ENCODE data around the gene PAH. TPM values are rescaled to one million over a fixed set of nuclear protein-coding genes. Genes with fewer than 3 reads are reported as not detected.

Gene PAH
- polyA plus RNA-seq, 3 donors, result not detected

GRCh38 chr12:102933168-102933567 is 16.1 kb upstream of the PAH start:
- Histone ChIP-seq H3K79me2 (ENCODE audit: insufficient read depth, low read length) (no peaks in the 10 kb centered on the region), H3K4me1 (ENCODE audit: control insufficient read depth in 1 of 2, insufficient read depth in 2 of 2, low read length in 2 of 2) (no peaks in the 10 kb centered on the region), H3K4me2 (replicated peaks; ENCODE audit: extremely low read depth, low read length, poor library complexity, severe bottlenecking) (no peak overlapping the region), H3K36me3 (replicated peaks in 1 of 2; ENCODE audit: control insufficient read depth in 1 of 2, insufficient read depth in 2 of 2, low read length in 2 of 2) (no peaks in the 10 kb centered on the region), H3K4me3 (replicated peaks in 1 of 3; ENCODE audit: low read depth in 2 of 3, low read length in 3 of 3) (no peak overlapping the region), H3K27me3 (ENCODE audit: control insufficient read depth in 2 of 2, insufficient read depth in 2 of 2, low read length in 2 of 2) (no peaks in the 10 kb centered on the region), H2AFZ (ENCODE audit: insufficient read depth, low read depth, low read length, poor library complexity, severe bottlenecking) (no peak overlapping the region), H4K20me1 (ENCODE audit: insufficient read depth, low read length) (no peaks in the 10 kb centered on the region), H3K9me3 (replicated peaks in 1 of 2; ENCODE audit: control insufficient read depth in 1 of 2, insufficient read depth in 1 of 2, low read length in 2 of 2) (no peaks in the 10 kb centered on the region), H3K27ac (ENCODE audit: low read depth in 1 of 2, low read length in 2 of 2) (no peak overlapping the region), H3K9ac (ENCODE audit: insufficient read depth, low read length, poor library complexity, severe bottlenecking) (no peak overlapping the region)
- H3K36me3 Mint-ChIP-seq, result no peaks in the 10 kb centered on the region
- no peak for TF ChIP-seq CTCF (IDR thresholded peaks at IDR 0.05)
- no peaks in the 10 kb centered on the region for H3K4me1 Mint-ChIP-seq
- H3K27me3 Mint-ChIP-seq (ENCODE audit: low read depth in 3 of 3), result peaks cover 0 to 5% (median 4%) of the 10 kb centered on the region in 3 donors
- no CpG with 5 or more reads among the region's 1 CpG for WGBS (ENCODE audit: insufficient coverage)
- intact Hi-C loops (cut with micrococcal nuclease), result no loop called here
- peaks cover 0 to 3% (median 2%) of the 10 kb centered on the region in 7 donors for H3K9me3 Mint-ChIP-seq
- H3K27ac Mint-ChIP-seq, result no peak overlapping the region
- DNase-seq, result no peak
- H3K4me3 Mint-ChIP-seq, result no peak overlapping the region

- DNase-seq, result no peak
- no peaks in the 10 kb centered on the region for H3K36me3 Mint-ChIP-seq
- Histone ChIP-seq H3K36me3 (replicated peaks in 1 of 2; ENCODE audit: control insufficient read depth in 1 of 2, insufficient read depth in 2 of 2, low read length in 2 of 2) (no peaks in the 10 kb centered on the region), H3K27me3 (ENCODE audit: control insufficient read depth in 2 of 2, insufficient read depth in 2 of 2, low read length in 2 of 2) (no peaks in the 10 kb centered on the region), H2AFZ (ENCODE audit: insufficient read depth, low read depth, low read length, poor library complexity, severe bottlenecking) (no peak overlapping the region), H3K9me3 (replicated peaks in 1 of 2; ENCODE audit: control insufficient read depth in 1 of 2, insufficient read depth in 1 of 2, low read length in 2 of 2) (no peaks in the 10 kb centered on the region), H3K27ac (ENCODE audit: low read depth in 1 of 2, low read length in 2 of 2) (no peak overlapping the region), H3K4me1 (ENCODE audit: control insufficient read depth in 1 of 2, insufficient read depth in 2 of 2, low read length in 2 of 2) (no peaks in the 10 kb centered on the region), H3K79me2 (ENCODE audit: insufficient read depth, low read length) (no peaks in the 10 kb centered on the region), H3K4me2 (replicated peaks; ENCODE audit: extremely low read depth, low read length, poor library complexity, severe bottlenecking) (no peak overlapping the region), H3K4me3 (replicated peaks in 1 of 3; ENCODE audit: low read depth in 2 of 3, low read length in 3 of 3) (no peak overlapping the region), H3K9ac (ENCODE audit: insufficient read depth, low read length, poor library complexity, severe bottlenecking) (no peak overlapping the region), H4K20me1 (ENCODE audit: insufficient read depth, low read length) (no peaks in the 10 kb centered on the region)
- no peak overlapping the region for H3K27ac Mint-ChIP-seq
- no peaks in the 10 kb centered on the region for H3K4me1 Mint-ChIP-seq
- TF ChIP-seq CTCF (IDR thresholded peaks at IDR 0.05), result no peak
- H3K9me3 Mint-ChIP-seq, result peaks cover 0 to 1% (median 0%) of the 10 kb centered on the region in 7 donors
- intact Hi-C loops (cut with micrococcal nuclease), result no loop called here
- no peak overlapping the region for H3K4me3 Mint-ChIP-seq
- H3K27me3 Mint-ChIP-seq (ENCODE audit: low read depth in 3 of 3), result peaks cover 0 to 3% (median 0%) of the 10 kb centered on the region in 3 donors
Observed at GRCh38 chr12:102927220-102927619, 10.2 kb upstream of the PAH start.

Data from CD14-positive monocyte (primary cell).